Activated CD4-positive, alpha-beta T cell treated with anti-CD3 and anti-CD28 coated beads, Interleukin-2, amount 10 ng/mL, durations not matched to agents 24 days and 14 days (primary cell): ENCODE measurements around the gene HOXA4. TPM values are rescaled to one million over a fixed set of nuclear protein-coding genes. Genes with fewer than 3 reads are reported as not detected.

ENCODE experiments used
- DNase-seq: peaks from one replicate; pipeline ENCODE4 v3.0.0; 2022
- H3K27ac Mint-ChIP-seq: one replicate; pipeline ENCODE4 v1.8.0; 2022; ENCODE audit warnings: mild to moderate bottlenecking, mixed read lengths
- H3K27me3 Mint-ChIP-seq: one replicate; pipeline ENCODE4 v1.8.0; 2022; ENCODE audit warnings: mixed read lengths
- H3K36me3 Mint-ChIP-seq: one replicate; pipeline ENCODE4 v1.8.0; 2022; ENCODE audit warnings: low read depth, mild to moderate bottlenecking, mixed read lengths
- H3K4me1 Mint-ChIP-seq: one replicate; pipeline ENCODE4 v1.8.0; 2021; ENCODE audit warnings: mixed read lengths
- H3K4me3 Mint-ChIP-seq: one replicate; pipeline ENCODE4 v1.8.0; 2022; ENCODE audit warnings: mild to moderate bottlenecking, moderate library complexity, mixed read lengths
- H3K9me3 Mint-ChIP-seq: one replicate; pipeline ENCODE4 v1.8.0; 2021; ENCODE audit warnings: mixed read lengths
- intact Hi-C: fragments of 100-400 bp; cut with micrococcal nuclease; formaldehyde crosslinking; loops from one replicate; pipeline ENCODE4 v1.15.1; 2023
- total RNA-seq: library from RNA; stranded (reverse); gene quantifications from 2 replicates; pipeline ENCODE4 v1.2.3, GENCODE V29; 2022

The HOXA4 gene
- total RNA-seq, 1 donor from 2014 or later, result not detected

GRCh38 chr7:27150568-27151340, 20.2 kb upstream of the HOXA4 start:
- H3K4me1 Mint-ChIP-seq, result peaks cover 15% of the 10 kb centered on the region
- H3K36me3 Mint-ChIP-seq, result peaks cover 5% of the 10 kb centered on the region
- intact Hi-C loops, result loop anchor here (1.0 to 2.0 kb wide), 4 partner anchors 10 to 54 kb away; partner anchors contain the start of gene HOXA9
- peak; percentile 88 for DNase-seq
- H3K9me3 Mint-ChIP-seq, result no peaks in the 10 kb centered on the region
- H3K27ac Mint-ChIP-seq, result no peak overlapping the region
- H3K4me3 Mint-ChIP-seq, result peak overlapping the region; percentile 69
- peaks cover 85% of the 10 kb centered on the region for H3K27me3 Mint-ChIP-seq

- no peaks in the 10 kb centered on the region for H3K9me3 Mint-ChIP-seq
- no peak for DNase-seq
- H3K27me3 Mint-ChIP-seq, result peaks cover 78% of the 10 kb centered on the region
- H3K36me3 Mint-ChIP-seq, result peaks cover 2% of the 10 kb centered on the region
- peaks cover 12% of the 10 kb centered on the region for H3K4me1 Mint-ChIP-seq
- peak overlapping the region; percentile 17 for H3K4me3 Mint-ChIP-seq
- H3K27ac Mint-ChIP-seq, result no peak overlapping the region
- intact Hi-C loops, result loop anchor here (2.0 kb wide), 3 partner anchors 15 to 53 kb away; partner anchors contain the start of gene HOXA9
These were observed 19.4 kb upstream of the HOXA4 start for GRCh38 chr7:27149842-27150567.

GRCh38 chr7:27148756-27149641, 18.4 kb upstream of the HOXA4 start:
- Mint-ChIP-seq H3K27me3 (peaks cover 68% of the 10 kb centered on the region), H3K4me1 (peaks cover 7% of the 10 kb centered on the region), H3K36me3 (peaks cover 2% of the 10 kb centered on the region), H3K4me3 (no peak overlapping the region), H3K9me3 (no peaks in the 10 kb centered on the region), H3K27ac (no peak overlapping the region)
- intact Hi-C loops, result no loop called here
- no peak for DNase-seq

GRCh38 chr7:27148031-27148755, 17.6 kb upstream of the HOXA4 start:
- no peak overlapping the region for H3K27ac Mint-ChIP-seq
- no peak for DNase-seq
- H3K4me3 Mint-ChIP-seq, result no peak overlapping the region
- H3K9me3 Mint-ChIP-seq, result no peaks in the 10 kb centered on the region
- intact Hi-C loops, result no loop called here
- H3K27me3 Mint-ChIP-seq, result peaks cover 60% of the 10 kb centered on the region
- H3K36me3 Mint-ChIP-seq, result no peaks in the 10 kb centered on the region
- H3K4me1 Mint-ChIP-seq, result peaks cover 7% of the 10 kb centered on the region

- H3K36me3 Mint-ChIP-seq, result no peaks in the 10 kb centered on the region
- intact Hi-C loops, result no loop called here
- no peak for DNase-seq
- no peaks in the 10 kb centered on the region for H3K9me3 Mint-ChIP-seq
- peaks cover 7% of the 10 kb centered on the region for H3K4me1 Mint-ChIP-seq
- no peak within 1 kb of the TSS for H3K4me3 Mint-ChIP-seq
- no peak within 1 kb of the TSS for H3K27ac Mint-ChIP-seq
- H3K27me3 Mint-ChIP-seq, result peaks cover 55% of the 10 kb centered on the region
These were observed 16.9 kb upstream of the HOXA4 start, which contains the start of gene HOXA6 for GRCh38 chr7:27147199-27148030. Gene HOXA6 (minus strand): TSS chr7:27147774. CDS start chr7:27147749, 25 bp downstream.

GRCh38 chr7:27146491-27147198, 16.1 kb upstream of the HOXA4 start:
- Mint-ChIP-seq H3K36me3 (no peaks in the 10 kb centered on the region), H3K4me1 (peaks cover 7% of the 10 kb centered on the region), H3K4me3 (no peak overlapping the region), H3K27me3 (peaks cover 47% of the 10 kb centered on the region), H3K27ac (no peak overlapping the region), H3K9me3 (no peaks in the 10 kb centered on the region)
- intact Hi-C loops, result no loop called here
- no peak for DNase-seq

GRCh38 chr7:27145914-27146412, 15.4 kb upstream of the HOXA4 start:
- H3K4me1 Mint-ChIP-seq, result peaks cover 2% of the 10 kb centered on the region
- no peak for DNase-seq
- H3K9me3 Mint-ChIP-seq, result no peaks in the 10 kb centered on the region
- H3K27me3 Mint-ChIP-seq, result peaks cover 40% of the 10 kb centered on the region
- intact Hi-C loops, result no loop called here
- no peak overlapping the region for H3K4me3 Mint-ChIP-seq
- H3K27ac Mint-ChIP-seq, result no peak overlapping the region
- H3K36me3 Mint-ChIP-seq, result no peaks in the 10 kb centered on the region

- no peaks in the 10 kb centered on the region for H3K36me3 Mint-ChIP-seq
- intact Hi-C loops, result no loop called here
- DNase-seq, result no peak
- H3K27ac Mint-ChIP-seq, result no peak overlapping the region
- no peaks in the 10 kb centered on the region for H3K9me3 Mint-ChIP-seq
- H3K4me3 Mint-ChIP-seq, result no peak overlapping the region
- H3K27me3 Mint-ChIP-seq, result peaks cover 36% of the 10 kb centered on the region
- H3K4me1 Mint-ChIP-seq, result peaks cover 2% of the 10 kb centered on the region
These were observed 14.8 kb upstream of the HOXA4 start for GRCh38 chr7:27145165-27145913.

GRCh38 chr7:27144781-27145164, 14.2 kb upstream of the HOXA4 start:
- H3K36me3 Mint-ChIP-seq, result no peaks in the 10 kb centered on the region
- H3K4me1 Mint-ChIP-seq, result peaks cover 2% of the 10 kb centered on the region
- no peak overlapping the region for H3K4me3 Mint-ChIP-seq
- DNase-seq, result no peak
- H3K9me3 Mint-ChIP-seq, result no peaks in the 10 kb centered on the region
- intact Hi-C loops, result no loop called here
- H3K27me3 Mint-ChIP-seq, result peaks cover 32% of the 10 kb centered on the region
- no peak overlapping the region for H3K27ac Mint-ChIP-seq

GRCh38 chr7:27143950-27144780, 13.6 kb upstream of the HOXA4 start:
- DNase-seq, result no peak
- Mint-ChIP-seq H3K27me3 (peaks cover 27% of the 10 kb centered on the region), H3K27ac (no peak overlapping the region), H3K4me1 (peaks cover 2% of the 10 kb centered on the region), H3K4me3 (no peak overlapping the region), H3K36me3 (no peaks in the 10 kb centered on the region), H3K9me3 (no peaks in the 10 kb centered on the region)
- intact Hi-C loops, result no loop called here
